Measurements from ENCODE around the gene TGFBR2.

GRCh38 chr3:30606301-30607031, at the start of gene TGFBR2:
- TF ChIP-seq, protein P1, sequence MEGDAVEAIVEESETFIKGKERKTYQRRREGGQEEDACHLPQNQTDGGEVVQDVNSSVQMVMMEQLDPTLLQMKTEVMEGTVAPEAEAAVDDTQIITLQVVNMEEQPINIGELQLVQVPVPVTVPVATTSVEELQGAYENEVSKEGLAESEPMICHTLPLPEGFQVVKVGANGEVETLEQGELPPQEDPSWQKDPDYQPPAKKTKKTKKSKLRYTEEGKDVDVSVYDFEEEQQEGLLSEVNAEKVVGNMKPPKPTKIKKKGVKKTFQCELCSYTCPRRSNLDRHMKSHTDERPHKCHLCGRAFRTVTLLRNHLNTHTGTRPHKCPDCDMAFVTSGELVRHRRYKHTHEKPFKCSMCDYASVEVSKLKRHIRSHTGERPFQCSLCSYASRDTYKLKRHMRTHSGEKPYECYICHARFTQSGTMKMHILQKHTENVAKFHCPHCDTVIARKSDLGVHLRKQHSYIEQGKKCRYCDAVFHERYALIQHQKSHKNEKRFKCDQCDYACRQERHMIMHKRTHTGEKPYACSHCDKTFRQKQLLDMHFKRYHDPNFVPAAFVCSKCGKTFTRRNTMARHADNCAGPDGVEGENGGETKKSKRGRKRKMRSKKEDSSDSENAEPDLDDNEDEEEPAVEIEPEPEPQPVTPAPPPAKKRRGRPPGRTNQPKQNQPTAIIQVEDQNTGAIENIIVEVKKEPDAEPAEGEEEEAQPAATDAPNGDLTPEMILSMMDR (IDR thresholded peaks at IDR 0.05; ENCODE audit: insufficient read depth, low read length, poor library complexity, severe bottlenecking), result no peak
- no peak for TF ChIP-seq EZH2phosphoT487 (conservative IDR thresholded peaks at IDR 0.05; ENCODE audit: low read length)

Data from SU-DHL-6 (cell line).